ENCODE measurements around the gene ZNRF3. TPM values are rescaled to one million over a fixed set of nuclear protein-coding genes. Genes with fewer than 3 reads are reported as not detected.

The ZNRF3 gene
- total RNA-seq, 1 donor, result 6.9 TPM

DNA sequence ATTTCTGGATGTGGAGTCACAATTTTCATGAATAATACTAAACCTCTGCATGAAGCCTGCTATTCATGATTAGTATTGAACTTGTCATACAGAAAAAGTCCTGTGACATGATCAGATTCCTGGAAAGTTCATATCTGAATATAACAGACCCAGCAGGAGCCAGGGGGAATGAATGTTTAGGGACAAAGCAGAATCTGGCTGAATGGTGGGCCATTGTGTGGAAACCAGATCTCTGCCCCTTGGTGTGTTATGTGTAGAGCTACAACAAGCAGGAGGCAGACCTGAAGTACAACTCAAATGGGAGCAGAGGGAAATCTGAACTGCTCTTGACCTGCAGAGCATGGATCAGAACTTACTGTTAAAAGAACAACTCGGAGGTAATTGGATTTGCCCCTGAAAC lies 219.7 kb downstream of the ZNRF3 start:
- no peak overlapping the region for H3K4me3 ChIP-seq (ENCODE audit: insufficient read depth, low read length)
- no peaks in the 10 kb centered on the region for H3K36me3 ChIP-seq (ENCODE audit: insufficient read depth, low read length)
- no peaks in the 10 kb centered on the region for H4K20me1 ChIP-seq (ENCODE audit: insufficient read depth, low read length)
- H3K4me2 ChIP-seq (ENCODE audit: insufficient read depth, low read length), result no peak overlapping the region
- no peaks in the 10 kb centered on the region for H3K4me1 ChIP-seq (ENCODE audit: insufficient read depth, low read length)
- no peak for DNase-seq (ENCODE audit: insufficient read length, low spot score, missing footprints)
- TF ChIP-seq, protein P1, sequence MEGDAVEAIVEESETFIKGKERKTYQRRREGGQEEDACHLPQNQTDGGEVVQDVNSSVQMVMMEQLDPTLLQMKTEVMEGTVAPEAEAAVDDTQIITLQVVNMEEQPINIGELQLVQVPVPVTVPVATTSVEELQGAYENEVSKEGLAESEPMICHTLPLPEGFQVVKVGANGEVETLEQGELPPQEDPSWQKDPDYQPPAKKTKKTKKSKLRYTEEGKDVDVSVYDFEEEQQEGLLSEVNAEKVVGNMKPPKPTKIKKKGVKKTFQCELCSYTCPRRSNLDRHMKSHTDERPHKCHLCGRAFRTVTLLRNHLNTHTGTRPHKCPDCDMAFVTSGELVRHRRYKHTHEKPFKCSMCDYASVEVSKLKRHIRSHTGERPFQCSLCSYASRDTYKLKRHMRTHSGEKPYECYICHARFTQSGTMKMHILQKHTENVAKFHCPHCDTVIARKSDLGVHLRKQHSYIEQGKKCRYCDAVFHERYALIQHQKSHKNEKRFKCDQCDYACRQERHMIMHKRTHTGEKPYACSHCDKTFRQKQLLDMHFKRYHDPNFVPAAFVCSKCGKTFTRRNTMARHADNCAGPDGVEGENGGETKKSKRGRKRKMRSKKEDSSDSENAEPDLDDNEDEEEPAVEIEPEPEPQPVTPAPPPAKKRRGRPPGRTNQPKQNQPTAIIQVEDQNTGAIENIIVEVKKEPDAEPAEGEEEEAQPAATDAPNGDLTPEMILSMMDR (IDR thresholded peaks at IDR 0.05; ENCODE audit: extremely low read depth, low read depth, low read length), result no peak
- H3K9me3 ChIP-seq (ENCODE audit: low read depth, low read length), result no peaks in the 10 kb centered on the region
- H3K79me2 ChIP-seq (ENCODE audit: insufficient read depth, low read length), result no peaks in the 10 kb centered on the region
- no peak overlapping the region for H3K27ac ChIP-seq (ENCODE audit: low read depth, low read length)
- H2AFZ ChIP-seq (ENCODE audit: low read length), result no peak overlapping the region
- no peaks in the 10 kb centered on the region for H3K27me3 ChIP-seq (ENCODE audit: insufficient read depth, low read length)

DNA sequence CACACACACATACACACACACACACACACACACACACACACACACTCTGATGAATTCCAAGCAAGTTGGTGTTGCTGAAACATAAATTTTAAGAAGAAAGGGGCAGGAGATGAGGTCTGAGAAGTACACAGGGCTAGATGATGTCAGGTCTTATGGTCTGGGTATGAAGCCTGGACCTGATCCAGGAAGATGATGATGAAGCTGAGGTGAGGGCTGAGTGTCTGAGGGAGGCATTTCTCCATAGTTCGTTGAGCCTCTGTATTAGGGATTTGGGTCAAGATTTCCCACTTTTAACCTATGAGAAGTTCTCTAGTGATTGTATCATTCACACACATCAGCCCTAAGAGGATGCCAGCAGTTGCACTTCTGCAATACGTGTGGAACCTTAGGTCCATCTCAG lies 222.1 kb downstream of the ZNRF3 start:
- TF ChIP-seq, protein P1 (IDR thresholded peaks at IDR 0.05; ENCODE audit: extremely low read depth, low read depth, low read length), result no peak
- Histone ChIP-seq H4K20me1 (ENCODE audit: insufficient read depth, low read length) (no peaks in the 10 kb centered on the region), H3K4me1 (ENCODE audit: insufficient read depth, low read length) (no peaks in the 10 kb centered on the region), H3K4me2 (ENCODE audit: insufficient read depth, low read length) (no peak overlapping the region), H2AFZ (ENCODE audit: low read length) (no peak overlapping the region), H3K27ac (ENCODE audit: low read depth, low read length) (no peak overlapping the region), H3K27me3 (ENCODE audit: insufficient read depth, low read length) (no peaks in the 10 kb centered on the region), H3K36me3 (ENCODE audit: insufficient read depth, low read length) (no peaks in the 10 kb centered on the region), H3K9me3 (ENCODE audit: low read depth, low read length) (no peaks in the 10 kb centered on the region), H3K79me2 (ENCODE audit: insufficient read depth, low read length) (no peaks in the 10 kb centered on the region), H3K4me3 (ENCODE audit: insufficient read depth, low read length) (no peak overlapping the region)
- DNase-seq (ENCODE audit: insufficient read length, low spot score, missing footprints), result no peak

DNA sequence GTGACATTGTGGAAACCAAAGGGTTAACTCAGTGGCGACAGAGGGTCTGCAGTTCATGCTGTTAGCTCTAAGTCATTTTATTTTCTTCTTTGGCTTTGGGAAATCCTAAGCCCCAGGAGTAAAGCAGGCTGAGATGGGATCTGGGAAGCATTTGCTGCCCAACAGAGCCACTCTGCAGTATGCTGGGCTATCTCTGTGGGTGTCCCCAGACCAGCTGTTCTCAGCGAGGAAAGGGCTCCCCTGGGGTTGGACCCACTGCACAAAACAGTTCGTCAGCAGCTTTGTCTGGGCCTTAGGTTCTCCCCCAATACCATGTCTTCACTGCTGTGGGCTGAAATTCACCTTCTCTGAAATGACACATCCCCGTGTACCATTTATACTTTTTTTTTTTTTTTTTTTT lies 223.5 kb downstream of the ZNRF3 start:
- Histone ChIP-seq H3K79me2 (ENCODE audit: insufficient read depth, low read length) (no peaks in the 10 kb centered on the region), H3K27ac (ENCODE audit: low read depth, low read length) (no peak overlapping the region), H3K9me3 (ENCODE audit: low read depth, low read length) (no peaks in the 10 kb centered on the region), H3K4me1 (ENCODE audit: insufficient read depth, low read length) (no peaks in the 10 kb centered on the region), H3K4me3 (ENCODE audit: insufficient read depth, low read length) (no peak overlapping the region), H3K36me3 (ENCODE audit: insufficient read depth, low read length) (no peaks in the 10 kb centered on the region), H2AFZ (ENCODE audit: low read length) (no peak overlapping the region), H3K4me2 (ENCODE audit: insufficient read depth, low read length) (no peak overlapping the region), H3K27me3 (ENCODE audit: insufficient read depth, low read length) (no peaks in the 10 kb centered on the region), H4K20me1 (ENCODE audit: insufficient read depth, low read length) (no peaks in the 10 kb centered on the region)
- no peak for DNase-seq (ENCODE audit: insufficient read length, low spot score, missing footprints)
- TF ChIP-seq, protein P1 (IDR thresholded peaks at IDR 0.05; ENCODE audit: extremely low read depth, low read depth, low read length), result no peak

Small RNA genes within 50 kb of the gene (small RNA-seq; reads per million reads assigned to genes)
- not detected for gene Z93930.1

Other genes starting within 250 kb of the ZNRF3 start
- 40.4 and 48.1 TPM in 2 replicates for gene TTC28, start 203.7 kb upstream of the ZNRF3 start, total RNA-seq
- gene CHEK2, start 141.8 kb upstream of the ZNRF3 start, total RNA-seq, result 10.0 and 13.4 TPM in 2 replicates
- gene HSCB, start 141.5 kb upstream of the ZNRF3 start, total RNA-seq, result 13.0 and 16.8 TPM in 2 replicates
- 25.9 and 28.6 TPM in 2 replicates for gene CCDC117, start 110.9 kb upstream of the ZNRF3 start, total RNA-seq
- 199 and 219 TPM in 2 replicates for gene XBP1, start 83.0 kb upstream of the ZNRF3 start, total RNA-seq
- not detected in 2 replicates for gene C22orf31, start 178.3 kb downstream of the ZNRF3 start, total RNA-seq
- gene KREMEN1, start 189.5 kb downstream of the ZNRF3 start, total RNA-seq, result 6.5 and 7.7 TPM in 2 replicates

All from osteoblast (primary cell).